GM19463 (cell line): Measurements from ENCODE around the gene OMG.
"Not testable (repeated sequence)": the region's sequence is repeated elsewhere in the genome, so short reads cannot be mapped to it uniquely, and the experiment has no call there.

Experiments used
- ATAC-seq: cut with Tn5 transposase; IDR thresholded peaks from one replicate; pipeline ENCODE4 v1.9.1; 2021; ENCODE audit warnings: mild to moderate bottlenecking, moderate library complexity; ENCODE audit not compliant: unreplicated experiment

The OMG gene

DNA sequence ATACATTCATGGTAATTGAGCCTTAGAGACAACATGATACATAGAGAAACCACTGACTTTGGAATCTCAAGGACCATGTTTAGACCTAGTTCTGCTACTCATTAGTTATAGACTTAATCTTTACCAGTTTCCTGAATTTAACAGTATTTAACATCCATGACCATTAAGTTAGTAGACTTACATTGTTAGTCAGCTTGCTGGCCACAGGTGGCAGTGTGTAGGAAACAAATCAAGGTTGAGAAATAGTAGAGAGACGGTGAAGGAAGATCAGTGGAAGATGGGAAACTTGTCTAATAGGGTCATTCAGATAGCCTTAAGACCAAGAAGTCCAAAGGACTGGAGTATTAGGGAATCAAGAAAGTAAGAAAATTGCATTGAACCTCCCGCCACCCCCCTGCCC is 31.0 kb downstream of the OMG start:
- ATAC-seq = no peak

DNA sequence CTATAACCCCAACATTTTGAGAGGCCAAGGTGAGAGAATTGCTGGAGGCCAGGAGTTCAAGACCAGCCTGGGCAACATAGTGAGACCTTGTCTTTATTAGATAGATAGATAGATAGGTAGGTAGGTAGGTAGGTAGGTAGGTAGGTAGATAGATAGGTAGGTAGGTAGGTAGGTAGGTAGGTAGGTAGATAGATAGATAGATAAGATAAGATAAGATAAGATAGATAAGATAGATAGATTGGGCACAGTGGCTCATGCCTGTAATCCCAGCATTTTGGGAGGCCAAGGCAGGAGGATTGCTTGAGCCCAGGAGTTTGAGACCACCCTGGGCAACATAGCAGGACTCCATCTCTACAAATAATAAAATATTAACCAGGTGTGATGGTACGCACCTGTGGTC is 34.1 kb downstream of the OMG start:
- not testable (repeated sequence) for ATAC-seq

DNA sequence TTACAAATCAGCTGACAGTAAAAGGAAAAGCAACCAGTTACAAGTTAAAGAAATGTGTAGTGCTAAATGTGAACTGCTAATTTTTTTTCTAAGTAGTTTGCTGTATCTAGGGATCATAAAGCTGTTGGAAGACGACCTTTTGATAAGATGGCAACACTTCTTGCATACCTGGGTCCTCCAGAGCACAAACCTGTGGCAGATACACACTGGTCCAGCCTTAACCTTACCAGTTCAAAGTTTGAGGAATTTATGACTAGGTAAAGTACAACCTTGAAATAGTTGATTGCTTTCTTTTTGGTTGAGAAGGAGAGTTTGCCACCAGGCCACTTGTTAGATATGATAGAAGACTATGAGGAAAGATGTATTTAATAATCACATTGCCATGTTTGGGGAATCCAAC is 35.4 kb downstream of the OMG start:
- no peak for ATAC-seq

DNA sequence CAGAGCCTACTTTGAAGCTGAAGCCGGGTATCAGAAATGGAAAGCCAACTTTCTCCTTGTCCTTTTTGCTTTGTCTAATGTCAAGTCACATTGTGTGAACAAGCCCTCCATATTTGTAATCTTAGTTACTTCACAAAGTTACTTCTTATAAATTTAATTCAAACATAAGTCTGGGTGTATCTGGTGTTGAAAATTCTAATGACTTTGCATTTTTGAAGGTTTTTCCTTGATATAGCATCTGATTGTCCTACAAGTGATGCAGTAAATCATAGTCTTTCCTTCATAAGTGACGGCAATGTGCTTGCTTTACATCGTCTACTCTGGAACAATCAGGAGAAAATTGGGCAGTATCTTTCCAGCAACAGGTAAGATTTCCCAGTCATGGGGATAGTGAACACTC is 36.9 kb downstream of the OMG start:
- ATAC-seq = no peak

DNA sequence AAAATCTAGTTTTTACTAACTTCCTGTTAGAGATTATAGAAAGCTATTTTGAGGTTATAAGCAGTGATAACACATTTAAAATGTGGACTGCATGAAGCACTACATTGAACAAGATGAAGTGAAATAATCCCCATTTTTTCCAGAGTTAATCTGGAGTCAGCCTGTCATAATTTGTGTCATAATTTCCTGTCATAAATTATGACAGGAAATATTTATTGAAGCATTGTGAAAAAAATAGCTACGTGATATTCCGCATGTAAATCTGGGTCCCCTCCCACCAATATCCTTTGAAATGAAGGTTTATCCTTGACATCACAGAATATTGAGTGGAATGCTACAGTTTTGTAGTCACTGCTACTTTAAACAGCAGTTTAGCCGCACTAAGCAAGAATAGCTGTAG is 40.1 kb downstream of the OMG start:
- ATAC-seq = no peak

DNA sequence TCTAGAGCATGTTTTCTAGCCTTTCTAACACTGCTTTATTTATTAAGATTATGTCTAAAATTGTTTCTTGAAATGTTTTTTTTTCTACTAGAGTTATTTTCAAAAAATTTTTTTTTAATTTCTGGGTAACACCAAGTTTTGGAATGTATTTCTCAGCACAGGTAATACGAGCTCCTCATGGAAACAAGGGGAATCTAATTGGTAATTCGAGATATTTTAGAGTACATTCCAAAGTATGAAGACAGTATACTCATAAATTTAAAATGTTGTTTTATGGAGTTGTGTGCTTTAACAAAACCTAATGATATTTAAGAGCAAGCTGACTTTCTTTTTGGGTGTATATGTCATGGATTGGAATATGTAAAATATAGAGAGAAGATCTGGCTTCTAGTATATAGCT is 42.4 kb downstream of the OMG start:
- no peak for ATAC-seq

DNA sequence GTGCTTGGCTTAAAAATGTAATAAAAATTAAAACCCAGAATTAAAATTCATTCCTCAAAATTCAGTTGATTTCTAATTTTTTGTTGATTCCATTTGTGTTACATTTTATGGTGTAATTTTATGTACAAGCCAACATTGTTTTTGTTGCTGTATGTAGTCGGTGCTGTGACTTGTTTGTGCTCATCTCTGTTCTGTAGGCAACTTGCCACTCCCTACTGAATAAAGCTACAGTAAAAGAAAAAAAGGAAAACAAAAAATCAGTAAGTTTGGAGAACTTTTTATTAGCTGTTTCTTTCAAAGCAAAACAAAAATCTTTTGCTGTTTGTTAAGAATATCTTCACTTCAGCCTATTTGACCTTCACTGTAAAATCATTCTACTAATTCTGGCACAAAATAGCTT is 44.3 kb downstream of the OMG start:
- ATAC-seq = no peak

DNA sequence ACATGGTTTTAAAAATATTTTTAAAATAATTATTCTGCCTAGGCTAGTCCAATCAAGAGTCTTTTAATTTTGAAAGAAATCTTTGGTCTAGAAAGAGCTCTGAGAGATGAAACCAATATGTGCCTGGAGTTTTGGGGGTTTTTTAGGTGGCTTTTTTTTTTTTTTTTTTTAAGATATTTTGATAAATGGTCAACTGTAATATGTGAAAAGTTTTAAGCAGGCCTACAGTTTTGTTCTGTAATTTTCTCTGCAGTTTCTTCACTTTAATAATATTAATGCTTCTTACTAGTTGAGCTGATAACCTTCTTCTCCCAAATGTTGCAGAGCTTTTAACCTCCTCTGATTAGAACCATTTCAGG is 45.1 kb downstream of the OMG start:
- no peak for ATAC-seq

DNA sequence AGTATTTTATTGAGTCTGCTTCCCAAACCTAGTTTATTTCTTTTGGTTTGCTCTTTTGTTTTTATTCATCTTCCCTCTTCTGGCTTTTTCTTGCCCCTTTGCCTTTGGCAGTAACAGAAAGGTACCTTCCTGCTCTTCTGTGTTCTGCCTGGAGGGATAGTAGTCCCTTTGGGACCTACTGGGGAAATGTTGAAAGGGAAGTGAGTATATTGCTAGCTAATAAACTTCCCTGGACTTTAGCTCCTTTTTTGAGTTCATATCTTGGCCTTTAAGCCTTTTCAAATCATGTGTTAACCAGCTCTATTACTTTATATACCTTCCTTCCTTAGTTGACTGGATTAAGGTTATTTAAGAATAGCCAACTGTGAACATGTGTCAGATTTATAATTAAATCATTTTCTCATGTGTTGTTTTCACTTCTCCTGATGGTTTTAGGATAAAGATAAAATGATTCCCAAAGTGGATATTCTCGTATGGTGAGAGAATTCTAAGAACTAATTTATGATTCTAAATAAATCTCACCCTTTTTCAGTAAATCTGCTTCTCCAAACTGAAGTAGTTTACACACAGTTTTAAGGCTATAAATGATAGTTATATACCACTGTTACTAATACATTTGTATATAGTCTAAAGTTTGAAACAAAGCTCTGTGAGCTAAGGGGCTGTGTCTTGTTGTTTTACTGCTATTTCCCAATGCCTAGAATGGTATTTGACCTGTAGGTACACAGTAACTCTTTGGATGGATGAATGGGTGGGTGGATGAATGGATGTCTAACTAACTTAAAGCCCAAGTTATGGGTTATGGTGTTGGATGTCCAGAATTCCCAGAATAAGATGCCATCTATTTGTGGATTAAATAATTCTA is 45.7 kb downstream of the OMG start:
- no peak for ATAC-seq

DNA sequence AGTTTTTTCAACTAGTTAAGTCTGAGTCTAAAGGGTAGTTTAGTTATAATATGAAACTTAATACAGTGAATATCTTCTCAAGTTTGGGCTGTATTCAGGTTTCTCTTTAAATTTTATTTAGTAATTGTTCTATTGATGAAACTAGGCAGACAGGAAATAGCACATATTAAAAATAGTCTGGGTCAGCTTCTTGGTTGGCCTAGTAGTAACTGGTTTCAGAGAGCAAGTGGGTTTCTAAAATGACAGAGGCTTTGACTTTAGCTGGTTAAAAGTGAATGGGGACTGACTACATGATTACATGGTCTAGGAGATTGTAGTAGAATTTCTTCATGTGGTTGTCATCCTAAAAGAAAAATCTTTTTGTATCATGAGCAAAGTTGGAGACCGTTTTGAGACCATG is 46.8 kb downstream of the OMG start:
- no peak for ATAC-seq

DNA sequence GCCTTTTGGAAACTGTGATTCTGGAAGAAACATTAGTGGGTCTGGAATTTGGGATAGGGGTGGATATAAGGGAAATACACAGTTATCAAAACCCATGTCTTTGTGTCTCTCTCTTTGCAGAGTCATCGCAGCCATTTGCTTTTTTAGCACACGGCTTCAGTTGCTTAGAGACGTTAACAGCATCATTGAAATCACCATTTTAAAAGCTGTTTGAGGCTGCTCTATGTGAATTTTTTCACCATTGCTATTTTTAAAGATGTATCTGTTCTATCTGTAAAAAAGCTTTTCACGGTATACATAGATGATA is 47.3 kb downstream of the OMG start:
- no peak for ATAC-seq

DNA sequence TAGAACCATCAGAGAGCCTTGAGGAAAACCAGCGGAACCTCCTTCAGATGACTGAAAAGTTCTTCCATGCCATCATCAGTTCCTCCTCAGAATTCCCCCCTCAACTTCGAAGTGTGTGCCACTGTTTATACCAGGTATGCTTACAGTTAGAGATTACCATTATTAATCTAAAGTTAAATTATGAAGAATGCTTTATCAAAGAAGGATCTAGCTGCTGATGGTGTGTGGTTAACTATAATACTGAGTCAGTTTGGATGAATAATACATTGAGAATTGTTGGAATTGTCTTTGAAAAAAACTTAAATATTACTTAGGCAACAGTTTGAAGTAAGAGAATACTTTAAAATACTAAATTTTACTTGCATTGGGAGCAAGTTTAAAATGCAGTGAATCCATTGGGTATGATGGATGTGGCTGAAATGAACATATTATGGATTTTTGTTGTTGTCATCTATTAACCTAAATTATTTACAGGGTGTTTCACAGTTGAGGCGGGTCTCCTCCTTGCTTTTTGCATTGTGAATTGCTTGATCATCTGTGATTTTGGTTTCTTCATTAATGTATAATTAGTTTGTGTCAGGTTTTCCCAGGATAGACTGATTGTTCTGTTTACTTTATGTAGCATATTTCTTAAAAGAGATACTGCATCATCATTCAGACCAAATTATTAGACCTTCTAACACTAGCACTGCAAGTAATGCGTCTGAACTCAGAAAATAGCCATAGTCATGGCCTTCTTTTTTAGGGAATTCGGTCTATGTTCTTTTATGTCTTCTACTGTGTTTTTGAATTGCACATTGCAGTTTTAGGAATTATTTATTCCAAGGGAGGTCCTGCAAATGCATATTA is 47.8 kb downstream of the OMG start:
- ATAC-seq = no peak
